ENCODE data around the gene GRB10.
"Not testable (repeated sequence)": the region's sequence is repeated elsewhere in the genome, so short reads cannot be mapped to it uniquely, and the experiment has no call there.

Gene GRB10

DNA sequence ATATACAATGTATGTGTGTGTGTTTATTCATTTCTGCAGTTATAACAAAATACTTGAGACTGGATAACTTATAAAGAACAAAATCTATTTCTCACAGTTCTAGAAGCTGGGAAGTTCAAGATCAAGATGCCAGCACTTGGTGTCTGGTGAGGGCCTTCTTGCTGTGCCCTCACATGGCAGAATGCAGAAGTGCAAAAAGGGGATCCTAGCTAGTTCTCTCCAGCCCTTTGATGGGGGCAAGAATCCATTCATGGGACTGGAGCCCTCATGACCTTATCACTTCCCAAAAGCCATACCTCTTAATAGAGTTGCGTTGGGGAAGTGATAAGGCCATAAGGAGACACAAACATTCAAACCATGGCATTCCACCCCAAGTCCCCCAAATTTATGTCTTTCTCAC, 8.4 kb downstream of the GRB10 start:
- no peak for DNase-seq

DNA sequence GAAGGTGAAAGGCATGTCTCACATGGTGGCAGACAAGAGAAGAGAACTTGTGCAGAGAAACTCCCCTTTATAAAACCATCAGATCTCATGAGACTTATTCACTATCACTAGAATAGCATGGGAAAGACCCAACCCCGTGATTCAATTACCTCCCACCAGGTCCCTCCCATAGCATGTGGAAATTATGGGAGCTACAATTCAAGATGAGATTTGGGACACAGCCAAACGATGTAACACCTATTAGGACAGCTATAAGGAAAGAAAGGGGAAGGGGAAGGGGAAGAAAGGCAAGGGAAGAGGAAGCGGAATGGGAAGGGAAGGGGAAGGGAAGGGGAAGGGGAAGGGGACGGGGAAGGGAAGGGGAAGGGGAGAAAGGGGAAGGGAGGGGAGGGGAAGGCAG, 9.6 kb downstream of the GRB10 start:
- DNase-seq: not testable (repeated sequence)

DNA sequence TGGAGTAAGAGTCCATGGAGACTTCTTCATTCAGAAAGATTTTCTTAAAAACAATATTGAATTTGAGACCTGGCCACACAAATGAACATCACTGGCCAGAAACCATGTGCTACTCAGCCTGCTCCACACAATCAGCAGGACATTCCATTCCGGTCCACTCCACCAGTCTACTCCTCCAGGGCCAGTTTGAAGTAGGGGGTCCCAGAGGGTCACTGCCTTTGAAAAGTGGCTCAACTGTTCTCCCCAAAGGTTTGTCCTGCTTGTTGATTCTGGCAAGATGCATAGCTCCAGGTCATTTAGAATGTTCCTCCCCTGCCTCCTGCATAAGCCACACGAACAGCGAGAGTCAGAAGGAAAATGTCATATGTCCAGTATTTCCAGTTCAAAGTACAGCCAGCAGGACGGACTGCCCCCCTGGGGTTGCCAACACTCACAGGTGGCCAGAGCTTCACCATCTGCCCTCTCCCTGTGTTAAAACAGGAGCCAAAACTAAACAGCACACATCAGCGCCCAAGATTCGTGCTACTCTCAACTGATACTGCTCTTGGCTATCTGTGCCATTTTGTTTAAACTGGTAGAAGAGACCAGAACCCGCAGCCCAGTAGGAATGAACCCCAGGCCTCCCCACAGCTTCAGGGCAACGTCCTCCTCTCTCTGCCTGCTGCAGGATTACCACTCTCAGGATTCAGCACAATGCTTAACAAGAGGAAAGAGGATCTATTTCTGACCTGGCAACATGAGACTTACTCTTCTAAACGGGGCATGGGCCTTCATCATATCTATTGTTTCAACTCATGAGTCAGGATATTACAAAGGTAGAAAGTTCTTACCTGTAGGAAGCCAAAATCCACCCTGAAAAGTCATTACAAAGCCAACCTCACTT, 11.3 kb downstream of the GRB10 start:
- DNase-seq: no peak

DNA sequence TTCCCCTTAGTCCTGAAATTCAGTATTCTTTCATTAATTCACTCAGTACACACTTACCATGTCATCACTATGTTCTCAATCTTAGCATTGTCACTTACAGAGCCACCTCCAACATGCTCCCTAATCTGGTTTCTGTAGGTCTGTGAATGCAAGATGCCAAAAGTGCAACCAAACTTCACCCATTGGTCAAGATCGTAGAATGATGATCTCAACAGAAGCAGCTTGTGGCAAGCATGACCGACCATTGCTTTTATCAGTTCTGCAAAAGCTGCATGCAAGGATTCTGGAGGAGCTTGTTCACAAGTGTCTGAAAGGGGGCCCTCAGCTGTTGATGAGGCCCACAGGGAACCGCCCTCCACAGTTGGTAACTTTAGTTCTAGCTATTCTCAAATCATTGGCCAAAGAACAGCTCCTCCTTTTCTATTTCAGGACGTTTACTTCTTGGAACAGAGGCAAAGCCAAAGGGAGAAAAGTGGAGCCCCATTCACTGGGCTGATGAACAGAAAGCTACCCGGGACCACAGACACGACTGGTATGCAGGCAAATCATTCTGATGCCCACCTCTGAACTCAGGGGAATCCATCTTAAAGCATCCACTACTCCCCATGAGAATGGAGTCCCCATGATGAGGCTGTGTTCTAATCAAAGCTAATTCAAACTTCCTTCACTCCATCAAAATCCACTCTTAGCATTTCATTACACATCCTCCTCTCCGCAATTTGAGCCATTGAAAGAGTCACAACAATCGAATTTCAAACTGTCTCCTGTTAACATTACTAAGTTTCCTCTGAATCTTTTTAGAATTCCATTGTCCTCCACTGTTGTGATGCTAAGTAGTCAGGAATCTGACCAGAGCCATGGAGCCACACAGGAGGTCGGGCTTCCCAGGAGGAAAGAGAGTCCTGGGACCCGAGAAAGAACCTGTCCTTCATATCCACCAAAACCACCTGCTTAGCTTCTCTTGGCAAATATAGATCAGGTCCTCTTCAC, 13.9 kb downstream of the GRB10 start:
- DNase-seq: no peak

DNA sequence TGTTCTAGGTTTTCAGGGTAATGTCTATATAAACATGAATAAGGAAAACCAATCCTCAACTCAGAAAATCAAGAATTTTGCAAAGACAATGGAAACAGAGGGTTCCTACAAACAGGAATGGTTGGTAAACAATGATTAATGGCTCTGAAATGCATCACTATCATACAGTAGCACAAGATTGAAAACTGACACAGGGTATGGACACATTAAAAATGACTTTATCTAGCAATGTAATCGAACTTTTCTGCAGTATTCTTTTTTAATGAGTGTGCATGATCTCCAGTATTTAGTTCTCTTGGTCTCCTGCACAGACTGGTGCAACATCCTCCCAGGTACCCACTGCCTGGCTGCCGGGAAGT, 15.9 kb downstream of the GRB10 start:
- no peak for DNase-seq

DNA sequence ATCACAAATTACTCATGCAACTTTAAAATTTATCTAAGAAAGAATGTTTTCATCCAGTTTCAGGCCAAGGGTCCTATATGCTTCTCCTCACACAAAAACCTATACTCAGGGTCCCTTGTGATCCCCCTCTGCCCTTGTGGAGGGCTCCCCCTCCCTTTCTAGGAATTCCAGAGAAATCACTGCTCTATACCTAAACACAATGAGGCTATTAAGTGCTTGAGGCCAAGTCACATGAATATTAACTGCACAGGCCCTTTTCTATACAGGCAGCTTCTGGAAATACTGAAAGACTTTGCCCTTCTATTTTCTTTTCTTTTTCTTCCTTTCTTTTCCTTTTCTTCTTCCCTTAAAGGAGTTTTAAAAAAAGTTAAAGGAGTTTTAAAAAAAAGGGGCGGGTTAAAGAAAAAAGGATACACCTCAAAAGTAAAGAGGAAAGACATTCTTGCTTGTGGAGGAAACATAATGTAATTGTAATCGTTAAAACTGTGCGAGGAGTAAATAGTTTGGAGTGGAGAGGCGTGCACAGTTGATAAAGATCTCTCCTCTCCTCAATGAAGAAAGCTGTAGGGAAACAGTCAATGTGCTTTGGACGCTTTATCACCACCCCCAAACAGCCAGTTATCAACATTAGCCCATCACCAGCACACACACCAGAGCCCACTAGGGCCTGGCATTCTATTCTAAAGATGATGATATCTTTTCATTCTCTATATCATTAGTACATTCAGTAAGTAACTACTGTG, 16.4 kb downstream of the GRB10 start:
- DNase-seq: no peak

DNA sequence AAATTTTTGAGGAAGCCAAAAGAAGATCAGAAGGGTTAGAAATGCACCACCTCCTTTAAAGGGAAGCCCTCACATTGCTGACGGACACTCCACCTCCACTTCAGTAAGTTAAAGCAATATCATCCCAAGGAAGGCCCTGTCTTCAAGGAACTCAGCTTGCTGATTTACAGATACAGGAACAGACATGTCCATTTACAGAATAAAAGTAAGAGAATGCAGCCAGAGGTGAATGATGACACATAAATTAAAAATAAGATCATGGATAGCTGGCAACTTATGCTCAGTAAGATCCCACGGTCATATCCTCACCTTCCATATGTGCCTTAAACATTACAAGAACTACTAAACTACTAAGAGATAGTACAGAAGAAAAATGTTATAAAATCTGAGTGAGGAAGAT, 20.4 kb downstream of the GRB10 start:
- DNase-seq: no peak

DNA sequence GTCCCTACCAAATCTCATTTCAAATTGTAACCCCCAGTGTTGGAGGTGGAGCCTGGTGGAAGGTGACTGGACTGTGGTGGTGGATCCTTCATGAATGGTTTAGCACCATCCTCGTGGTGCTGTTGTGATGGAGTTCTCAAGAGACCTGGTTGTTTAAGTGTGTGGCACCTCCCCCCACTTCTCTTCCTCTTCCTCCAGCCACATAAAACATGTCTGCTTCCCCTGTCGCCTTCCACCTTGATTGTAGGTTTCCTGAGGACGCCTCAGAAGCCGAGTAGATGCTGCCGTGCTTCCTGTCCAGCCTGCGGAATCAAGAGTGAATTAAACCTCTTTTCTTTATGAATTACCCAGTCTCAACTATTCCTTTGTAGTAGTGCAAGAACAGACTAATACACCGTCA, 21.0 kb downstream of the GRB10 start:
- no peak for DNase-seq

DNA sequence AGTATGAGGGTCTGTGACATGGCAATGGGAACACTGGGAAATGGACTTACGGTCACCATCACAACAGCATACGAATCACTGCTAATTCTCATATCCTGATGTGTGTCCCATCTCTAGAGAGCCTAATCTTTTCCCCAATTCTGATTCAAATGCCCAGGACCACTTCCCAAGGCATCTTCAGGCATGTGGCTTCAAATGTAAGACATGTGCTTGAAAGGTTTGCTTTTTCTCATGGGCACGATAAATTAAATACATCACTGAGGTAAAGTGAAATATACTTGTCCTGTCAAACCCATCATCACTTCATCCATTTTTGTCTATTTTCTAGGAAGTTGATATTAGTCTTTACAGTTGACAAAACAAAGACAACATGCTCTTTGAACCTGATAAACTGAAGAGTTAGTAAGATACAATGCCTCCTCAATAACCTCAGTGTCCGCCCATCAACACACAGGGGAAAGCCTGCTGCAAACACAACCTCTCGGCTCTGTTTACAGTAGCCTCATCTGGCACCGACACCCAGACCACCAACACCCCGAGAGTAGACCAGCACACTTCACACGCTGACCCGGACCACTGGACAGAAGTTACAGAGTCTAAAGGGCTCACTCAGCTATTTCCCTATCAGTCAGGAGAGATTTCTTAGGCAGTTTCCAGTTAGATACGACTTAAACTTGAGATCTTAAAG, 24.8 kb downstream of the GRB10 start:
- DNase-seq: no peak

DNA sequence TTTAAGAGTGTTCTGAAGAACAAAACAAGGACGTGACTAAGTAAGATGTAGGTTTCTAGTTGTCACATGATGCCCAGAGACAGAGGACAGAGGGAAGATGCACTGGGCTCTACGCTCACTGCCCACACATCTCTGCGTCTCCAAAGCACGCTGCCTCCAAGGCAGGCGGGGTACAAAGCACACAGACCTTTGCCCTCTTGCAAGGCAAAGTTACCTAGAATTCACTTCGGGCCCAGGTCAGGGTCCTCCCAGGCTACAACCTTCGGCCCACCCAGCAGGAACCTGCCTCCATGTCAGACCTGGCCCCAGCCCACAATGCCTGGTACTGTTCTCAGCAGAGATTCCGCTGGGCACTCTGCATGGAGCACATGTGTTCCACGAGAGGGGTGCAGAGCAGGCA, 26.5 kb downstream of the GRB10 start:
- no peak for DNase-seq

DNA sequence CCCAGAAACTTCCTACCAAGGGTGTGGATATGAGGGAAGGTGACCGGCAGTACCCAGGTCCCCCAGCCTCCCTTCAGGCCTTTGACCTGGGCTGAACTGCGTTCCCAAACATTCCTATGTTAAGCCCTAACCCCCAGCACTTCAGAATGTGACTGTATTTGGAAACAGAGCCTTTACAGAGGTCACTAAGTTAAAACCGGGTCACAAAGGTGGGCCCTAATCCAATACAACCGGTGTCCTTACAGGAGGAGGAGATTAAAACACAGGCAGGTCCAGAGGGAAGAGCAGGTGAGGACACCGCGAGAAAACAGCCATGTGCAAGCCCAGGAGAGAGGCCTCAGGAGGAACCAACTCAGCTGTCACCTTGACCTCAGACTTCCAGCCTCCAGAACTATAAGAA, 28.0 kb downstream of the GRB10 start:
- DNase-seq: no peak

DNA sequence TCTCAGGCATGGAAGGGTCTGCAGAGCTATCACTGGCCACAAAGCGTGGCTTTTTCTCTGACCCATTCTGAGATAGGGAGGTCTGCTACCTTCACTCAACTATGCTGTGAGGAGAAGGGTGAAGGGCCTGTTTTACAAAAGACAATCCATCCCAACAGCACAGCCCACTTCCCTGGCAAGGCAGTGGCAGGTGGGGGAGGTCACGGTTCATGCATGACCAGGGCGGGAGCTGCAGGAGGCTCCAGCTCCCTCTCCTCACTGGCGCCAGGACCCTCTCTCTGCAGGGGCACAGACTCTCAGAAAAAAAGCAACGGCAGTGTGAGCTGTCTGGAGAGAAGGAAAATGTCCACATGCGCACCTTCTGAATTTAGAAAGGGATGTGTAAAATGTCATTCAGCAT, 28.5 kb downstream of the GRB10 start:
- DNase-seq: no peak

DNA sequence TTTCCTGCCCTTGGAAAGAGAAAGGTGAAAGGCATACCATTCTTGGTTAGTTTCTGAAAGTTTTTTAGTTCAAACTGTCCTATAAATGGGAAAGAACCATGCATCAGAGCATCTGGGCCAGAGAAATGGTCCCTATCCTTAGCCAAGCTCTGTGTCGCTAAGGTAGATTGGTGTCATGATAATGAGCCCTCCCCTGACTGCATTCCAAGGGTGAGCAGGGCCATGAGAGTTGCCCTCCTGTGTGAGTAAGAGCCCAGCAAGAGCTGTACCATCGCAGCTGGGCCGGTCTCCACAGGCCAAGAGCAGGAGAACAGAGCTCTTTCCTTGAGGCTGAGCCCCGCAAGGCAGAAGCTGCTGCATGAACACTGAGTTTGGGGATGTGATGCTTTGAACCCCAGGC, 30.3 kb downstream of the GRB10 start:
- no peak for DNase-seq

DNA sequence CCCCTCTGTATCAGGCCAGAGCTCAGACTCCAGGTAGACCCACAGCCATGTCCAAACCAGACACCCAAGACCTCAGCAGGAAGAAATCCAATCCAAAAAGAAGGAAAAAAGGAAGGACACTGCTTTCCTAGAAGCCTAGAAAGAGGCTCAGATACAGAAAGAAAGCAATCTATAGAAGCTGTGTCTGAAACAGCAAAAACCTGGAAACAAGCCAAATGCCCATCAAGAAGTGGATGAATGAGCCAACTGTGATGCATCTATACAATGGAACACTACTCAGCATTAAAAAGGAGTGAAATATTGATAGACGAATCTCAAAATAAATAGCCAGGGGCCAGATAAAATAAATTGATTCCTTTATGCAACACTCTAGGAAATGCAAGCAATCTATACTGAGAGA, 31.6 kb downstream of the GRB10 start:
- DNase-seq: no peak

DNA sequence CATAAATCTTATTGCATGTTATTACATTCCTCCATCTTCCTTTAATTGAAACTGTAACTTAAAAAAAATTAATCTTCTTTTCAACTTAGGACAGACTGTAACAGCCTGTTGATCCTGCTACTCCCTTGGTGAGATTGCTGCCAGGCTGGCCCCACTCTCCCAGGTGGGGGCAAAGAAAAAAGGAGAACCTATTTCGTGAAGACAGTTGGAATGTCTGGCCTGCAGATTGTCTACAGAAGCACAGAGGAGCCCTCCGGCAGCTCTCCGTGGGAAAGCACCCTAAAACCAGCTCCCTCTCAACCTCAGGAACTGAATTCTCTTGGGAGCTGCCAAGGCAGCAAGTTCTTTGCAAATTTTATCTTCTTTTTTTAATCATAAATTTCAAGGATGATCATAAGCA, 32.8 kb downstream of the GRB10 start:
- DNase-seq: no peak

DNA sequence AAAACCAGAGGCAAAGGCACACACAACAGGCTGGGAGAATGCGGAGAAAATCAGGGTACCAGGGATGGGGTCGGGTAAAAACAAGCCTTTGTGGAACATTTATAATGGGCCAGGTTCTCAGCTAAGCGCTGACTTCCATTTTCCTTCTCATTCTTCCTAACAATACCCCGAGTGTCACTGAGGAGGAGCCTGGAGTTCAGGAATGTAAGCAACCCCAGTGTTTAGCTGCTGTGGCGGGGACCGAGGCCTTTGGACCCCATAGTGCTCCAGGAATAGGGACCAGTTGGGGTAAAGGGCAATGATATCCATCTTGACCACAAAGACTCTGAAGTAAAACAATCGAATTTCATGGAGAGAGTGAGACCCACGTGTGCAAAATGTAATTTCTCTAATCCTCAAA, 34.2 kb downstream of the GRB10 start:
- no peak for DNase-seq

DNA sequence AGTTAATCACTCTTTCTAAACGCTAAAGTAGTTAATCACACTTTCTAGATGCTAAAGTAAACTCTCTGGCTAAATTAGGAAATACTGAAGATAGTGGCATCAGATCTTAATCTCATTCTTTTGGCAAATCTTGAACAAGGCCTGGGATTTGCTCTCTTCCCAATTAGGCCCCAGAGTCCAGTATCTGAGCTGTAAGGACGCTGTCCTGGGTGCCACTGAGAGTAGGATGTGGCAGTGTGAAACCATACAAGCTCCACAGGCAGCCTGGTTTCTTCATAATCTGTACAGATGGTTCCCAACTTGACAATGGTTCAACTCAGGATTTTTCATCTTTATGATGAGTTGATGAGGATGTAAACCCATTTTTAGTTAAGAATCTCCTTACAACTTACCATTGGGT, 36.9 kb downstream of the GRB10 start:
- DNase-seq: no peak

DNA sequence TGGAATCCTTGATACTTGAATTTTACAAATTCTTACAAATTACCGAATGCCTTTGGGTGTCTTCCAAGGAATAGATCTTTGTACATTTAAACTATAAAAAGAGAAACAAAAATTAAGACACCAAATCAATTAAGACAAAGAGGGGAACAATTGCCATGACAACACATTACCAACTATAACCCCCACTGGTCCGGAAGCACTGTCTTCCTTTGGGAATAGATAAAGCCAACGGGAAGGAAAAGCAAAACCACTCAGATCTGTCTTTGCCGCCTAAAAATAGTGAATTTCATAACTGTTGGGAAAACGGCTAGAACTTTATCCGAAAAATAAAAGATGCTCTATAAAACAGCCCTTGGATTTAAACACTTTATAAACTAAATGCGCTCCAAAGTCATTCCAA, 37.4 kb downstream of the GRB10 start:
- DNase-seq: no peak

DNA sequence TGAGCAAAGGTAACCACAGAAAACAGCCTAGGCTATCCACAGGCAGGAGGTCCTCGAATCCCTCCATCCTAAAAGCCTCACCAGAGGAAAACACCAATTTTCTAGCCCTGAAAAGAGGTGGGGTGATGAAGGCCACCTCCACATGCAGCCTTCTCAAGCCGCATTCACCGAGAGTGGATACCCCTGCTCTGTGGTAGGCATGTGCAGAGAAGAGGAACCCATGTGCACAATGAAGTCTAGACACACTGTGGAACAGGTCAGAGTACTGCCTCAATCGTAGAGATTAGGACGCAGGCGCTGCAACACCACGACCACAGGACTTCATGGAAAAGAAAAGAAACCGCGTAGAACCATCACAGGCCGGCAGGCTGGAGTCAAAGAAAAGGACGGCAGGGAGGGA, 38.8 kb downstream of the GRB10 start:
- no peak for DNase-seq

DNA sequence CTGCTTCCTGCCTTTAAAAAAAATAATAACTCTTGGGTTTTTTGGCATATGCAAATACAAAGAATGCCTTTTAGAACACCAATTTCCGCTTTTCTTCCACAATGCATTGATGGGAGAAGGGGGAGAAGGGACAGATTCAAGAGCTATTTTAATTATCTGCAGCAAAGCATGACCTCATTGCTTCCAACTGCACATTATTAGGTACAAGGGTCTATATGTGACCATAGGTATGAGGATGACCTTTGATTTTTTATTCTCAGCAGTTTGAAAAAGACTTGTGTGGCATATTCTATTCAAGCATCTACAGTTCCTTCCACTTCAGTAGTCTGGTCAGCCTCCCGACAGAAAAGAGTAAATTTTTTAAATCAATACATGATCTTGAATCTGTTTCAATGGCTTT, 39.7 kb downstream of the GRB10 start:
- no peak for DNase-seq

DNA sequence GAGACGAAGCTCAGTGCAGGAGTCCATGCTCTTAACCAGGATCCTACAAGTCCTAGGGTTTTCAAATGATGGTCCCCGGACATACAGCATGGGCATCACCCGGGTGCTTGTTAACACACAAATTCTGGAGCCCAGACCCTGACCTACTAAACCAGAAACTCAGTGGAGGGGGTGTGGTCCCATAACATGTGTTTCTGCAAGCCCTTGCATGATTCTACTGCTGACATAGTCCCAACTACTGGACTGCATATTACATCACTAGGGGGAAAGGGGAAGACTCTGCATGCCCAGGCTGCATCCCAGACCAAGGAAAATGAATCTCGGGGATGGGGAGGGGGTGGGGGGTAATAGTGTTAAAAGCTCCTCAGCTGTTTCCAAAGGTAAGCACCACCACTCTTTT, 40.3 kb downstream of the GRB10 start:
- DNase-seq: no peak

DNA sequence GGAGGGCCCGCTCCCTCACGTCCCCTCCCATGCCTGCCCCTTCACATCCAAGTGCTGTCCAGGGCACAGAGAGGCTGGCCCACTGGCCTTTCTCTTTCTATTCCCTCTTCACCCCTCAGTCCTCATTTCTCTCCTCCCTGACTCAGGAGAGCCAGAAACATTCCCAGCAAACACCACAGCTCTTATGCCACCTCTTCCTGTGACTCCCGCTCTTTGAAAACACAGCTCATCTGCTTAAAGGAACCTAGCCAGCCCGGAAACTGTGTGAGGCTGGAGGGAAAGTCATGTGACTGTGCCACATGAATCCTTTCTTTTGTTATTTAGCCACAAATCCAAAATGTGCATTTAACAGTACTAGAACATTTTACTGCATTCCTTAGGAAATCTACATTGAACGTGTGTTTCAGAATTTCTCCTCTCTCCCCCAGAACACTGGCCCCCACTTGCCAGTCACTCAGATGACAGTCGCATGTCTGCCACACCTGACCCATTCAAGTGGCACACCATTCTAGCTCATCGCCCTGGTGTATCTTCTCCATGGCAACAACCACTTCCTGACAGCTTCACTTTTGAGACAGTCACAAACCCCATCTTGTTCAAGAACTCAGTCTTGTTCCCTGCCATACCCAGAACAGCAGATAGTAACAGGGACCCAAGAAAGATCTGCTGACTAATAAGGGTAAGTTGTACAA, 42.8 kb downstream of the GRB10 start:
- DNase-seq: peak; percentile 56

All from activated CD4-positive, alpha-beta T cell treated with anti-CD3 and anti-CD28 coated beads for 48 hours (primary cell).